ENCODE results near the gene SCN4A. TPM values are rescaled to one million over a fixed set of nuclear protein-coding genes. Genes with fewer than 3 reads are reported as not detected.
A peak's percentile ranks its signal among the peaks of the same experiment; 100 is the strongest.

The SCN4A gene
- total and polyA plus RNA-seq, 2 of the 13 experiments (the other 11 are each of a cell fraction or from before 2014, with no cell fraction given) = 0.02 to 0.03 TPM

GRCh38 chr17:63946440-63947363 is 26.0 kb downstream of the SCN4A start (continued):
- no peak for TF ChIP-seq ATF6 (CRISPR knock-in tag; conservative IDR thresholded peaks at IDR 0.05)
- TF ChIP-seq FOXK2 (IDR thresholded peaks at IDR 0.05) = no peak
- no peak for TF ChIP-seq ZFAT (CRISPR knock-in tag; conservative IDR thresholded peaks at IDR 0.05)
- TF ChIP-seq SNAI1 (CRISPR knock-in tag; IDR thresholded peaks at IDR 0.05; ENCODE audit: borderline replicate concordance) = 0 out of 2 replicates have a peak, but pooled peaks have one; percentile 8
- TF ChIP-seq ZNF775 (CRISPR knock-in tag; IDR thresholded peaks at IDR 0.05; ENCODE audit: borderline replicate concordance) = no peak
- no peak for TF ChIP-seq ZNF879 (CRISPR knock-in tag; IDR thresholded peaks at IDR 0.05)
- no peak for TF ChIP-seq ZBTB44 (CRISPR knock-in tag; IDR thresholded peaks at IDR 0.05)
- 0 out of 2 replicates have a peak, but pooled peaks have one; percentile 57 for TF ChIP-seq PCBP1 (IDR thresholded peaks at IDR 0.05; ENCODE audit: borderline replicate concordance, low read depth, low read length)
- no peak for TF ChIP-seq HOXD1 (CRISPR knock-in tag; IDR thresholded peaks at IDR 0.05)
- TF ChIP-seq KLF11 (CRISPR knock-in tag; IDR thresholded peaks at IDR 0.05) = no peak
- peak; percentile 83; the same call in 1 of the 2 replicates for TF ChIP-seq ZNF782 (CRISPR knock-in tag; IDR thresholded peaks at IDR 0.05; ENCODE audit: borderline replicate concordance)
- no peak for TF ChIP-seq CBFB (CRISPR knock-in tag; IDR thresholded peaks at IDR 0.05)
- TF ChIP-seq ZNF350 (CRISPR knock-in tag; IDR thresholded peaks at IDR 0.05; ENCODE audit: borderline replicate concordance, low read depth) = no peak; the same call in 1 of the 2 replicates
- TF ChIP-seq HNF1A (IDR thresholded peaks at IDR 0.05; ENCODE audit: low read depth) = no peak
- TF ChIP-seq HNF1A (CRISPR knock-in tag; IDR thresholded peaks at IDR 0.05; ENCODE audit: borderline replicate concordance) = 0 out of 2 replicates have a peak, but pooled peaks have one; percentile 37
- TF ChIP-seq SMARCC2 (IDR thresholded peaks at IDR 0.05) = no peak
- TF ChIP-seq KDM5B (CRISPR knock-in tag; IDR thresholded peaks at IDR 0.05; ENCODE audit: borderline replicate concordance) = no peak; the same call in 1 of the 2 replicates
- TF ChIP-seq, protein P1, sequence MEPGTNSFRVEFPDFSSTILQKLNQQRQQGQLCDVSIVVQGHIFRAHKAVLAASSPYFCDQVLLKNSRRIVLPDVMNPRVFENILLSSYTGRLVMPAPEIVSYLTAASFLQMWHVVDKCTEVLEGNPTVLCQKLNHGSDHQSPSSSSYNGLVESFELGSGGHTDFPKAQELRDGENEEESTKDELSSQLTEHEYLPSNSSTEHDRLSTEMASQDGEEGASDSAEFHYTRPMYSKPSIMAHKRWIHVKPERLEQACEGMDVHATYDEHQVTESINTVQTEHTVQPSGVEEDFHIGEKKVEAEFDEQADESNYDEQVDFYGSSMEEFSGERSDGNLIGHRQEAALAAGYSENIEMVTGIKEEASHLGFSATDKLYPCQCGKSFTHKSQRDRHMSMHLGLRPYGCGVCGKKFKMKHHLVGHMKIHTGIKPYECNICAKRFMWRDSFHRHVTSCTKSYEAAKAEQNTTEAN (CRISPR knock-in tag; conservative IDR thresholded peaks at IDR 0.05) = no peak

Data from HepG2 (cell line).